GM10847 (cell line): Measurements from ENCODE around the gene GADD45B.

Experiments used
- POLR2A ChIP-seq: IDR thresholded peaks from 2 replicates; pipeline ENCODE4 v1.6.1; 2011; ENCODE audit not compliant: insufficient read length; ENCODE audit errors: extremely low read depth

GADD45B gene

DNA sequence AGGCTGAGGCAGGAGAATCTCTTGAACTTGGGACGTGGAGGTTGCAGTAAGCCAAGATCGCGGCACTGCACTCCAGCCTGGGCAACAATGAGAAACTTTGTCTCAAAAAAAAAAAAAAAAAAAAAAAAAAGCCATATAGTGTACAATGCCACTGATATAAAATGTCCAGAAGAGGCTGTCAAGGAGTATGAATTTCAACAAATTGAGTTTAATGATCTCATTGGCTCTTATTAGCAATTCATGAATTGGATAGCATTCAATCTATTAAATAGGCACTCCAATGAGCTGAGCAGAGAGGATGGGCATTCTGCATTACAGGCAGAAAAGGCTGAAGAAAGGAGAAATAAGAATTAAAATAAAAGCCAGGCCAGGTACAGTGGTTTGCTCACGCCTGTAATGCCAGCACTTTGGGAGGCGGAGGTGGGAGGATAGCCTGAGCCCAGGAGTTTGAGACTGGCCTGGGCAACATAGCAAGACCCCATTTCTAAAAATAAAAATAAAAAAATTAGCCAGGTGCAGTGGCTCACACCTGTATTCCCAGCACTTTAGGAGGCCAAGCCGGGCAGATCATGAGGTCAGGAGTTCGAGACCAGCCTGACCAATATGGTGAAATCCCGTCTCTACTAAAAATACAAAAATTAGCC, 18.4 kb upstream of the GADD45B start:
- TF ChIP-seq POLR2A, result no peak

DNA sequence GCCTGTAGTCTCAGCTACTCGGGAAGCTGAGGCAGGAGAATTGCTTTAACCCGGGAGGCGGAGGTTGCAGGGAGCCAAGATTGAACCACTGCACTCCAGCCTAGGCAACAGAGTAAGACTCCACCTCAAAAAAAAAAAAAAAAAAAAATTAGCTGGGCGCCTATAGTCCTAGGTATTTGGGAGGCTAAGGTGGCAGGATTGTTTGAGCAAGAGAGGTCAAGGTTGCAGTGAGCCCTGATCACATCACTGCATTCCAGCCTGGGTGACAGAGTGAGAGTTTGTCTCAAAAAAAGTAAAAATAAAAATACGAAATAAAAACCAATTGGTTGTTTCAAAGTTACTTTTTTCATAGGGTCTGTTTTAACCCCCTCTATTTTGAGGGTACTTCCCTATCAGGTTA, 17.9 kb upstream of the GADD45B start:
- no peak for TF ChIP-seq POLR2A

- TF ChIP-seq POLR2A, result no peak
Observed at GRCh38 chr19:2460245-2460644, 15.7 kb upstream of the GADD45B start.

DNA sequence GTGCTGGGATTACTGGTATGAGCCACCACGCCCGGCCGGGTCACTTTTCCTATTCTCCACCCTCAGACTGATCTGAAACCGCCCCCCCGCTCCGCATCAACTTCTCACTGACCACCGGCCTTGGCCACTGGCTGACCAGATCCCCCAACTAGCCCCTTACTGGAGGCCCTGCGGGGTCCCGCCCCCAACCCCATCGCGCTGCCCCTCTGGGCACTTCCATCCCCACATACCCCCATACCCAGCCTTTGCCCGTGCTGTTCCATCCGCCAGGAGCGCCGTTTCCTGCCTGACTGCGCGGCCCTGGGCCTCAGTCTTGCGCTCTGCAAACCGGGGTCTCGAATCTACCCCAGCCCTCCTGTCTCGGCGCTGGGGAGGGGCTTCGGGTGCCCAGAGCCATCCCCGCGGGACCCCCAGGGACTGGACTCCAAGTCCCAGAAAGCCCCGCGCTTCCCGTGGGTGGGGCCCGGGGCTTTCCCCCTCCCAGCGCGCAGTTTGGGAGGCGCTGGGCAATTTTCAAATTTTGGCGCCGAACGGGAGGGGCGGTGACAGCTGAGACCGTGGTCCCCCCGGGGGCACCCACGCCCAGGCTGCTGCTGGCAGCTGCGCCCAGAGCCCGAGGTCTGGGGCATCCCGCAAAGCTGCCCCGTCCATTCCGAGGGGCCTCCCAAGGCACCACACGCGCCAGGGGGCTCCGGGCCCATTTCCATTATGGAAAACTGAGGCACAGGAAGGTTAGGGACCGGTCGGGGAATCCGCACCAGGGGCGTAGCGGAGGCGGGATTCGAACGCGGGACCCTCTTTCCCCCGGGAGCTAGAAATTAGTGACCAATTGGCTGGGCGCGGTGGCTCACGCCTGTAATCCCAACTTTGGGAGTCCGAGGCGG, 13.9 kb upstream of the GADD45B start:
- TF ChIP-seq POLR2A, result peak; percentile 50

DNA sequence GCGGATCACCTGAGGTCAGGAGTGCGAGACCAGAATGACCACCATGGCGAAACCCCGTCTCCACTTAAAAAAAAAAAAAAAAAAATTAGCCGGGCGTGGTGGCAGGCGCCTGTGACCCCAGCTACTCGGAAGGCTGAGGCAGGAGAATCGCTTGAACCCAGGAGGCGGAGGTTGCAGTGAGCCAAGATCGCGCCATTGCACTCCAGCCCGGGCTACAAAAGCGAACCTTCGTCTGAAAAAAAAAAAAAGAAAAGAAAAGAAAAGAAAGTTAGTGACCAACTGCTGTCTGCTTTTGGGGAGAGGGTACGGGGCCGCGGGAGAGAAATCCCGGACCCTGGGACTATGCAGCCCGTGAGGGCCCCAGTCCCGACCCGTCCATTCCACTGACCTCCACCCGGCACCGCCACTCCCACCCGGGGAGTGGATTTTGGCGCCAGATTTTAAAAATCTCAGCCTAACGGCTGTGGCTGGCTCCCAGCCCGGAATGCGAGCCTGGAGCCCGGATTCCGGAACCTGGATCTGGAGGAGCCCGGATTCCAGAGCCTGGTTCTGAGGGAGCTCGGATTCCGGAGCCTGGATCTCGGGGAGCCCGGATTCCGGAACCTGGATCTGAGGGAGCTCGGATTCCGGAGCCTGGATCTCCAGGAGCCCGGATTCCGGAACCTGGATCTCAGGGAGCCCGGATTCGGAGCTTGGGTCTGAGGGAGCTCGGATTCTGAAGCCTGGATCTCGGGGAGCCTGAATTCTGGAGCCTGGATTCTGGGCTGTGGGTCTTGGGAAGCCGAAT, 13.1 kb upstream of the GADD45B start:
- TF ChIP-seq POLR2A, result no peak

DNA sequence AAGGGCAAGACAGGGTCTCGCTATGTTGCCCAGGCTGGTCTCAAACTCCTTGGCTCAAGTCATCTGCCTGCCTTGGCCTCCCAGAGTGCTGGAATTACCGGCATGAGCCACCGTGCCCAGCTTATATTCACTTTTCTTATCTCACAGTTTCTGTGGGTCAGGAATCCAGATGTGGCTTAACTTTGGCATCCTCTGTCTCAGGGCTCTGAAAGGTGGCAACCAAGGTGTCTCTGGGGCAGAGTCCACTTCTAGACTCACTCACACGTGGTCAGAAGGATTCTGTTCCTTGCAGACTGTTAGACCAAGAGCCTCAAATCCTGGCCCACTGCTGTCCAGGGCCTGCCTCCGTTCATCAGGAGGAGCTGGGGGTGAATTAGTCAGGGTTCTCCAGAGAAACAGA, 11.5 kb upstream of the GADD45B start:
- TF ChIP-seq POLR2A, result no peak

- no peak for TF ChIP-seq POLR2A
Observed at GRCh38 chr19:2468596-2468995, 7.3 kb upstream of the GADD45B start.

GRCh38 chr19:2469102-2469914, 6.6 kb upstream of the GADD45B start:
- no peak for TF ChIP-seq POLR2A

- TF ChIP-seq POLR2A, result no peak
Observed at GRCh38 chr19:2474232-2475017, 1.5 kb upstream of the GADD45B start.

DNA sequence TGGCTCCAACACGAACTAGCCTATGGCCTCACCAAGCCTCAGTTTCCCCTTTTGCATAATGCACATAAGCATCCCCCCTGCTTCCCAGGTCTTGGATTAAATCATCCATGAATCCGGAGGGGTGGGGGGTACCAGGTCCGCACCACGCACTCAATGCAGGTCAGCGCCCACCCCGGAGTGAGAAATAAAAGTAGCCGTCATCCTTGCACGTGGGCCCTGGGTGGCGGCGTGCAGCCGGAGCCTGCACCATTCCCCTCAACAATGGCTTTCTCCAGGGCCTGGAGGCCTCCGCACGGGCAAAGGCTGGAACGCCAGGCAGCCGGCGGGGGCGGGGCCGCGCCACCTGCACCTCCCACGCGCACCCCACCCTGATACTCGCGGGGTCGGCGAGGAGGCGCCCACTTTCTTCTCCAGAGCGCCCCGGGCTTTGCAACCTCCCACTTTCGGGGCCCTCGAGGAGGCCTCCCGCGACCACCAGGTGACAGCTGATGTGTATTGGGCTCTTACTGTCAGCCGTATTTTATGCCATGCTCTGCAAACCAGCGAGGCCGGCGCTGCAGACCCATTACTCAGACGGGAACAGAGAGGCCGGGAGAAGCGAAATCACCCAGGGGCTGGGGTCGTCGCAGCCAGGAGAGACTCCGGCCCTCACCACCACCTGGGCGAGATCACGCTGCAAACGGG, 767 bp upstream of the GADD45B start:
- TF ChIP-seq POLR2A, result no peak

DNA sequence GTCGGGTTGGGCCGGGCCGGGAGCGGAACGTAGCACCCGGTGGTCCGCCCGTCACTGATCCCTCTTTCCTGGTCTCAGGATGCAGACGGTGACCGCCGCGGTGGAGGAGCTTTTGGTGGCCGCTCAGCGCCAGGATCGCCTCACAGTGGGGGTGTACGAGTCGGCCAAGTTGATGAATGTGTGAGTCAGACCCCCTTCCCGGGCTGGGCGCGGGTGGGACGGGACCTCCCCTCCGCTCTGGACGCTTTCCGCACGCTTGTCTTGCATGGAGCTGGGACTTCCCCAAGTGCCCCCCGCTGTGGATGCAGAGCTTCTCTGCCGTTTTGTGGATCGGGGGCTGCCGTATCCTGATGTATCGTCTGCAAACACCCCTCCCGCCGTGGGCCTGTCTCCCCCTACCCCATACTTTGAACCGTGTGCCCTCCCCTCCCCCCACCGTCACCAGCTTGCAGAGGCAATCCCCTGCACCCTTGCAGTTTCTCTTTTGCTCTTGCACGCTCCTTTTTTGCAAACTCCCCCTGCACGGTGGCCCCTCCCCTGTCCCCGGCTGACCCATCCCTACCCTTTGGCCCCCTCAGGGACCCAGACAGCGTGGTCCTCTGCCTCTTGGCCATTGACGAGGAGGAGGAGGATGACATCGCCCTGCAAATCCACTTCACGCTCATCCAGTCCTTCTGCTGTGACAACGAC, 669 bp downstream of the GADD45B start:
- TF ChIP-seq POLR2A, result no peak

DNA sequence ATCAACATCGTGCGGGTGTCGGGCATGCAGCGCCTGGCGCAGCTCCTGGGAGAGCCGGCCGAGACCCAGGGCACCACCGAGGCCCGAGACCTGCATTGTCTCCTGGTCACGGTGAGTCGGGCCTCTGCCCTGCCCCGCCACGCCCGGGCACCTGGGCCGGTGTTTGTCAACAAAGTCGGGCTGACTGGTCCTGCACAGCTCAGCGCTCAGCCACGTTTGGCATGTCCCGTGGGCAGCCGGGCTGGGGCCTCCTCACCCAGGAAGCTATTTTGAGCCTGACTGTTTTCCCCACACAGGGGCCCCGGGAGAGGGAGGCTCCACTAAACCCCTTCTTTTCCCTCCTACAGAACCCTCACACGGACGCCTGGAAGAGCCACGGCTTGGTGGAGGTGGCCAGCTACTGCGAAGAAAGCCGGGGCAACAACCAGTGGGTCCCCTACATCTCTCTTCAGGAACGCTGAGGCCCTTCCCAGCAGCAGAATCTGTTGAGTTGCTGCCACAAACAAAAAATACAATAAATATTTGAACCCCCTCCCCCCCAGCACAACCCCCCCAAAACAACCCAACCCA, 1.3 kb downstream of the GADD45B start:
- no peak for TF ChIP-seq POLR2A

DNA sequence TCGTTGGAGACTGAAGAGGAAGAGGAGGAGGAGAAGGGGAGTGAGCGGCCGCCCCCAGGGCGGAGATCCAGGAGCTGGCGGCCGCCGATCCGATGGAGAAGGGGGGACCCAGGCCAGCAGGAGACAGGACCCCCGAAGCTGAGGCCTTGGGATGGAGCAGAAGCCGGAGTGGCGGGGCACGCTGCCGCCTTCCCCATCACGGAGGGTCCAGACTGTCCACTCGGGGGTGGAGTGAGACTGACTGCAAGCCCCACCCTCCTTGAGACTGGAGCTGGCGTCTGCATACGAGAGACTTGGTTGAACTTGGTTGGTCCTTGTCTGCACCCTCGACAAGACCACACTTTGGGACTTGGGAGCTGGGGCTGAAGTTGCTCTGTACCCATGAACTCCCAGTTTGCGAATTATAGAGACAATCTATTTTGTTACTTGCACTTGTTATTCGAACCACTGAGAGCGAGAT, 1.8 kb downstream of the GADD45B start:
- TF ChIP-seq POLR2A, result no peak
